GM19452 (cell line): ENCODE measurements around the gene ARHGAP45.

ENCODE experiments used
- ATAC-seq: cut with Tn5 transposase; IDR thresholded peaks from one replicate; pipeline ENCODE4 v1.9.1; 2021; ENCODE audit not compliant: unreplicated experiment

The ARHGAP45 gene

DNA sequence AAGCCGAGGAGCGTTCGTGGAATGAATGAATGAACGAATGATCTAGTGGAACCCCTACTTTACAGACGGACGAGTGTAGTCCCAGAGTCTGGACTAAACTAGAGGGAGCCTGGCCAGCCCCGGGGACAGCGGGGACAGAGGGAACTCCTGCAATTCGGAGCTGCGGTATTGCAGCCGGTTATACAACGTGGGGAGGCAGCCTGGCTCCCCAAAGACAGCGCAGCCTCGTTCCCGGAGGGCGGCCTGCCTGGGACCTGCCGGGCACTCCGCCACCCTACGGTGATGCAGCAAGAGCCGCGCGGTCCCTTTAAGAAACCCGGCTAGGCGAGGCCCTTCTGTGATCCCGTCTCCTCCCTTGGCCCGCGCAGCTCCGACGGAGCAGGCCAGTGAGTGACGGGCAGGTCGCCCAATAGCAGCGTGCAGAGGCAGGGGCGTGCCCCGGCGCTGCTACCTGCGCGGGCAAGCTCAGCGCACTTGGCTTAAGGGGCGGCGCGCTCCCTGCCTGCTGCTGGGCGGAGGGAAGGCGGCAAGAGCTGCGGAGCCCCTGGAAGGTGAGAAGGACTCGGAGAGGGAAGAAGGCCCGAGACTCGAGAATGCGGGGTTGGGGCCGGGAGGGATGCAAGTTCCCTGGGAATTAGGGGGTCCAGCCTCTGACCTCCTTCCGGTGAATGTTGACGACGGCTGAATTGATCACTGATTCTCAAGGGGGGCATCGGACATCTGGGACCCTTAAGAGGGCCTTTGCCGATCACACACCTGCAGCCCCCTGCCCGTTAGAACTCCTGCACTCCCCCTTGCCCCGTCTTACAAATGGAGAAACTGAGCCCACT lies 27.1 kb upstream of the ARHGAP45 start, which contains the start of gene ABCA7:
Gene ABCA7, plus strand, starts transcription at position 462 of the 830 bp plus-strand sequence. CDS start 1,255 bp downstream, outside the sequence.
- peak; percentile 65 for ATAC-seq

DNA sequence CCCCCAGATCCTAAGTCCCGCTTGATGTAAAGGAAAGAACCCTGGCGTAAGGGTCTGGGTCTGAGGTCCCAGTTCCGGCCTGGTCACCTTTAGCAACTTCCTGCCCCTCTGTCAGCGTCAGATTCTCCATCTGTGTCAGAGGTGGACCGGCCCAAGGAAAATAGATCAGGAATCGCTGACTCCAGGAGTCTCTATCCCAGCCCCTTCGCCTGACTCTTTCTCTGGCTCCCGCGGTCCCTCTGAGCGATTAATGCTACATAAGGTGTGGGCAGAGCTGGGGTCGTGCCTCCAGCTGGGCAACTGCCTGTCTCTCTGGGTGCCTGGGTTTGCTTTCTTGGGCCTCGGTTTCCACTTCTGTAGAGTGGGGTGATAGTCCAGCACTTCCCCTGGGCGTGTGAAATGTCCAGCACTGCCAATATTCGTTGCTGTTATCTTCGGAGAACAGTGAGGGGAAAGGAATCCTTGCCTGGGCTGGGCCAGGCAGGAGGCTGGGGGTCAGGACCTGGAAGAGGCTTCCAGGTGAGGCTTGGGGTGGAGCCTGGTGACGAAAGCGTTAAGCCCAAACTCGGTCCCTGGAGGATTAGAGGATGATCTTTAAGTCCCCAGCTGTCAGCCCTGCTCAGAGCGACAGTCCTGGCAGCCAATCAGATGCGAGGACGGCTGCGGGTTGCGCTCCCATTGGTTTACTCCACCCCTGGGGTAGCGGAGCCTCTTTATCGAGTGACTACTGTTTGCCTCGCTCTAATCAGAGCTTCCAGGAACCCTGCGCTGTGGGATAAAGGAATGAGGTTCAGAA lies 26.3 kb upstream of the ARHGAP45 start:
- peak; percentile 48 for ATAC-seq

DNA sequence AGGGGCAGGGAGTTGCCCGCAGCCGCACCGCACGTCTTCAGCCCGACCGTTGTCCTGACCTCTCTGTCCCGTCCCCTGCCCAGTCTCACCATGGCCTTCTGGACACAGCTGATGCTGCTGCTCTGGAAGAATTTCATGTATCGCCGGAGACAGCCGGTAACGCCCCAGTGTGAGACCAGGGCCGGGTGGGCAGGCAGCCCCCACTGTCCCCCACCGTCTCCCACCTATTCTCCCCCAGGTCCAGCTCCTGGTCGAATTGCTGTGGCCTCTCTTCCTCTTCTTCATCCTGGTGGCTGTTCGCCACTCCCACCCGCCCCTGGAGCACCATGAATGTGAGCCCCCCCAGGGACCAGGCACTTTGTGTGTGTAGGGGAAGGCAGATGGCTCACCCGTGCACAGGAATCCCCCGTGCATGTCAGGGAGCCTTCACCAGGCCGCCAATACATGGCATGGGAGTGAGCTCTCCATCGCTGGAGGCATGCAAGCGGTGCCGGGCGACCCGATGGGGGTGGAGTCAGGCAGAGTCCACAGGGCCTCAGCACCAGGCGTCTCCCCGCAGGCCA lies 25.6 kb upstream of the ARHGAP45 start:
- no peak for ATAC-seq

- ATAC-seq = no peak
Measured at GRCh38 chr19:1041835-1042685, 24.9 kb upstream of the ARHGAP45 start.

DNA sequence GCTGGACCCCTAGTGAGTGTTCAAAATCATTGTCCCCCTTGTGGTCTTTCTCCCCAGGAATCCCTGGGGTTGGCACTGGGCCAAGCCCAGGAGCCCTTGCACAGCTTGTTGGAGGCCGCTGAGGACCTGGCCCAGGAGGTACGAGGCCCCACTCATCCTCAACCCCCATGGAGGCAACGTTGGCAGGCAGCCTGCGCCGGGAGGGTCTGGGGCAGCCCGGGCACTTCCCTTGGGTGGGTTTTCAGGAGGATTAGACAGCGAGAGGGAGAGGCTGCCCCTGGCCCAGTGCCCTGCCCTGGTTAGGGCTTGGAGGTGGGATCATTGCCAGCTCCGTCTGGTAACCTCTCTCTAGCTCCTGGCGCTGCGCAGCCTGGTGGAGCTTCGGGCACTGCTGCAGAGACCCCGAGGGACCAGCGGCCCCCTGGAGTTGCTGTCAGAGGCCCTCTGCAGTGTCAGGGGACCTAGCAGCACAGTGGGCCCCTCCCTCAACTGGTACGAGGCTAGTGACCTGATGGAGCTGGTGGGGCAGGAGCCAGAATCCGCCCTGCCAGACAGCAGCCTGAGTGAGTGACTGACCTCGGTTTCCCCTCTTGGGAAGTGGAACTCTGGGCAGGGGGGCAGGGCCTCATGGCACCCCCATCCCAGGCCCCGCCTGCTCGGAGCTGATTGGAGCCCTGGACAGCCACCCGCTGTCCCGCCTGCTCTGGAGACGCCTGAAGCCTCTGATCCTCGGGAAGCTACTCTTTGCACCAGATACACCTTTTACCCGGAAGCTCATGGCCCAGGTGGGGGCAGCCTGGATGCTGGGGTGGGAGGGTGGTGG lies 24.1 kb upstream of the ARHGAP45 start:
- no peak for ATAC-seq

GRCh38 chr19:1045247-1045603 lies 21.7 kb upstream of the ARHGAP45 start:
- no peak for ATAC-seq

DNA sequence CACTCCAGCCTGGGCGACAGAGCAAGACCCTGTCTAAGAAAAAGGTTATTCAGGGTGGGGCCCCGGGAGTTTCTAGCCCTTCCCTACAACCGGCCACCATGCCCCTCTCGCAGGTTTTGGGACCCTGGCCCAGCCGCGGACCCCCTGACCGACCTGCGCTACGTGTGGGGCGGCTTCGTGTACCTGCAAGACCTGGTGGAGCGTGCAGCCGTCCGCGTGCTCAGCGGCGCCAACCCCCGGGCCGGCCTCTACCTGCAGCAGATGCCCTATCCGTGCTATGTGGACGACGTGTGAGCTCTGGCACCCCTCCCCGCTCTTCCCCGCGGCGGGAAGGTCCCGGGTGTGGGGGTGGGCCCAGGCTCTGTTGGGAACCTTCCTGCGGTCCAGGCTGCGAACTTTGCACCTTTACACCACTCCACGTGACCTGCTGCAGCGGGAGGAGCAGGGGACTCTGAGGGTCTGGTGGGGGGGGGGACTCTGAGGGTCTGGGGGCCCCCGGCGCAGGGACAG lies 20.8 kb upstream of the ARHGAP45 start:
- ATAC-seq = no peak

DNA sequence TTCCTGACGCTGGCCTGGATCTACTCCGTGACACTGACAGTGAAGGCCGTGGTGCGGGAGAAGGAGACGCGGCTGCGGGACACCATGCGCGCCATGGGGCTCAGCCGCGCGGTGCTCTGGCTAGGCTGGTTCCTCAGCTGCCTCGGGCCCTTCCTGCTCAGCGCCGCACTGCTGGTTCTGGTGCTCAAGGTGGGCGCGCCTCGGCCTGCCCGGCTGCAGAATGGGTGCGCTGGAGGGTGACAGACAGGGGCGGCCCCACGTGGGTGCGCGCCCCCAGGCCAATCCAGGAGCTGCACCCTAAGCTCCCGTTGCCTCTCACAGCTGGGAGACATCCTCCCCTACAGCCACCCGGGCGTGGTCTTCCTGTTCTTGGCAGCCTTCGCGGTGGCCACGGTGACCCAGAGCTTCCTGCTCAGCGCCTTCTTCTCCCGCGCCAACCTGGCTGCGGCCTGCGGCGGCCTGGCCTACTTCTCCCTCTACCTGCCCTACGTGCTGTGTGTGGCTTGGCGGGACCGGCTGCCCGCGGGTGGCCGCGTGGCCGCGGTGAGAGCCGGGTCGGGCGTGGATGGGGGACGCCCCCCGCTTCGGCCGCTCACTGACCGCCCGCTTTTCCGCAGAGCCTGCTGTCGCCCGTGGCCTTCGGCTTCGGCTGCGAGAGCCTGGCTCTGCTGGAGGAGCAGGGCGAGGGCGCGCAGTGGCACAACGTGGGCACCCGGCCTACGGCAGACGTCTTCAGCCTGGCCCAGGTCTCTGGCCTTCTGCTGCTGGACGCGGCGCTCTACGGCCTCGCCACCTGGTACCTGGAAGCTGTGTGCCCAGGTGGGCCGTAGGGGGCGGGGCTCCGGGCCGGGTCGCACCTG lies 19.9 kb upstream of the ARHGAP45 start:
- ATAC-seq = no peak

DNA sequence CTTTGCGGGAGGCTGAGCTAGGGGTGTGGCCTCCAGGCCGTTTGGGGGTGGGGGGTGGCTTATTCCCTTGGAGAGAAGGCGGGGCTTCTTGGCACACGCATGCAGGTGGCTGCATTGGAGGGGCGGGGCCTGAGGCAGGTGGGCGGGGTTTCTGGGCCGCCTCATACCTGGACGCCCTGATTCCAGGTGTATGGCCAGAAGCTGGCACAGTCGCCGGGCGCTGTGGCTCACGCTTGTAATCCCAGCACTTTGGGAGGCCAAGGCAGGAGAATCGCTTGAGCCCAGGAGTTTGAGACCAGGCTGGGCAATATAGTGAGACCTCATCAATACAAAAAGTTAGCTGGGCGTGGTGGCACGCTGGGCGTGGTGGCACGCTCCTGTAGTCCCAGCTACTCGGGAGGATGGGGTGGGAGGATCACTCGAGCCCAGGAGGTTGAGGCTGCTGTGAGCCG lies 19.2 kb upstream of the ARHGAP45 start:
- ATAC-seq = no peak

DNA sequence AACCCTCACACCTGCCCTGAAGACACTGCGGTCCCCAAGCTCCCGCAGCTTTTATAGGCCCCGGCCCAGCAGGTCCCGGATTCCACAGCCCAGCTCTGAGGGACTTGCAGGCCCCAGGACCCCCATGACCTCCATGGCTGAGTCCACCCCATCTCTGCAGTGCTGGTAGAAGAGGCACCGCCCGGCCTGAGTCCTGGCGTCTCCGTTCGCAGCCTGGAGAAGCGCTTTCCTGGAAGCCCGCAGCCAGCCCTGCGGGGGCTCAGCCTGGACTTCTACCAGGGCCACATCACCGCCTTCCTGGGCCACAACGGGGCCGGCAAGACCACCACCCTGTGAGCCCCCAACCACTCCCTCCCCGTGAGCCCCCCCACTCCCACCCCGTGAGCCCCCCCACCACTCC lies 17.9 kb upstream of the ARHGAP45 start:
- no peak for ATAC-seq

GRCh38 chr19:1049800-1050199 lies 17.2 kb upstream of the ARHGAP45 start:
- no peak for ATAC-seq

DNA sequence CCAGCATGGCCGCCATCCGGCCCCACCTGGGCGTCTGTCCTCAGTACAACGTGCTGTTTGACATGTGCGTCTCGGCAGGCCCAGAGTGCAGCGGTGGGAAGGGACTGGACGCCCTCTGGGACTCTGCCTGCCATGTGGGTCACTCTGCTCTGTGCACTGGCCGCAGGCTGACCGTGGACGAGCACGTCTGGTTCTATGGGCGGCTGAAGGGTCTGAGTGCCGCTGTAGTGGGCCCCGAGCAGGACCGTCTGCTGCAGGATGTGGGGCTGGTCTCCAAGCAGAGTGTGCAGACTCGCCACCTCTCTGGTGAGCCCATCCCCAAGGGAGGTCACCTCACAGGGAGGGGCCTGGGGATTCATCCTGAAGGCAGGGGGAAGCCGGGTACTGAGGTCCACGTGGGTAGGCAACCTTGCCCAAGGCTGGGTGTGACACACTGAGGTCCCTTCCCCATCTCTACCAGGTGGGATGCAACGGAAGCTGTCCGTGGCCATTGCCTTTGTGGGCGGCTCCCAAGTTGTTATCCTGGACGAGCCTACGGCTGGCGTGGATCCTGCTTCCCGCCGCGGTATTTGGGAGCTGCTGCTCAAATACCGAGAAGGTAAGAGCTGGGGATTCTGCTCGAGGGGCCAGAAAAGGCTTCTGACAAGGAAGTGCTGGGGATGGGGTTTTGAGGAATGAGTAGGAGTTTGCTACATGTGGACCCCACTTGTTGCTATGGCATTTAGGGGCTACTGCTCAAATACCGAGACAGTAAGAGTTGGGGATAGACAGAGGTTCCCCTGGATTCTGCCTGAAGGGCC lies 15.8 kb upstream of the ARHGAP45 start:
- ATAC-seq = no peak

DNA sequence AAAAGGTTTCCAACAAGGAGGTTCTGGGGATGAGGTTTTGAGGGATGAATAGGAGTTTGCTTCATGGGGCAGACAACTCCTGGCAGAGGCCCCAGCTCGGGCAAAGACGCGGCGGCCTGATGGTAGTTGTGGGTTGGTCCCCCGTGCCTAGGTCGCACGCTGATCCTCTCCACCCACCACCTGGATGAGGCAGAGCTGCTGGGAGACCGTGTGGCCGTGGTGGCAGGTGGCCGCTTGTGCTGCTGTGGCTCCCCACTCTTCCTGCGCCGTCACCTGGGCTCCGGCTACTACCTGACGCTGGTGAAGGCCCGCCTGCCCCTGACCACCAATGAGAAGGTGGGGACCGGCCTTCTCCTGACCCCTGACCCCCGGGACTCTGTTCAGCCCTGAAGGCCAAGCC lies 15.2 kb upstream of the ARHGAP45 start:
- no peak for ATAC-seq

DNA sequence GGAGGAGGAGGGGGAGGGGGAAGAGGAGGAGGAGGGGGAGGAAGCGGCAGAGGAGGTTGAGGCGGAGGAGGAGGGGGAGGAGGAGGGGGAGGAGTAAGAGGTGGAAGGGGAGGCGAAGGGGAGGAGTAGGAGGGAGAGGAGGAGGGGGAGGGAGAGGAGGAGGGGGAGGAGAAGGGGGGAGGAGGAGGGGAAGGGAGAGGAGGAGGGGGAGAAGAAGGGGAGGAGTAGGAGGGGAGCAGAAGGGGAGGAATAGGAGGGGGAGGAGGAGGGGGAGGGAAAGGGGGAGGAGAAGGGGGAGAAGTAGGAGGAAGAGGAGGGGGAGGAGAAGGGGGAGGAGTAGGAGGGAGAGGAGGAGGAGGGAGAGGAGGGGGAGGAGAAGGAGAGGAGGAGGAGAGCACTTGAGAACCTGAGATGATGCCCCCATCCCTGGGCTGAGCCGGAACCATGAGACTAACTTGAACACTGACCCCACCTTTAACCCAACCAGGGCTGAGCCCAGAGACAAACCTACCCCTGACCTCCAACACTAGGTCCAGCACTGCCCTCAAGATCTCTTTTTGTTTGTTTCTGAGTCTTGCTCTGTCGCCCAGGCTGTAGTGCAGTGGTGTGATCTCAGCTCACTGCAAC lies 14.5 kb upstream of the ARHGAP45 start:
- ATAC-seq = no peak

DNA sequence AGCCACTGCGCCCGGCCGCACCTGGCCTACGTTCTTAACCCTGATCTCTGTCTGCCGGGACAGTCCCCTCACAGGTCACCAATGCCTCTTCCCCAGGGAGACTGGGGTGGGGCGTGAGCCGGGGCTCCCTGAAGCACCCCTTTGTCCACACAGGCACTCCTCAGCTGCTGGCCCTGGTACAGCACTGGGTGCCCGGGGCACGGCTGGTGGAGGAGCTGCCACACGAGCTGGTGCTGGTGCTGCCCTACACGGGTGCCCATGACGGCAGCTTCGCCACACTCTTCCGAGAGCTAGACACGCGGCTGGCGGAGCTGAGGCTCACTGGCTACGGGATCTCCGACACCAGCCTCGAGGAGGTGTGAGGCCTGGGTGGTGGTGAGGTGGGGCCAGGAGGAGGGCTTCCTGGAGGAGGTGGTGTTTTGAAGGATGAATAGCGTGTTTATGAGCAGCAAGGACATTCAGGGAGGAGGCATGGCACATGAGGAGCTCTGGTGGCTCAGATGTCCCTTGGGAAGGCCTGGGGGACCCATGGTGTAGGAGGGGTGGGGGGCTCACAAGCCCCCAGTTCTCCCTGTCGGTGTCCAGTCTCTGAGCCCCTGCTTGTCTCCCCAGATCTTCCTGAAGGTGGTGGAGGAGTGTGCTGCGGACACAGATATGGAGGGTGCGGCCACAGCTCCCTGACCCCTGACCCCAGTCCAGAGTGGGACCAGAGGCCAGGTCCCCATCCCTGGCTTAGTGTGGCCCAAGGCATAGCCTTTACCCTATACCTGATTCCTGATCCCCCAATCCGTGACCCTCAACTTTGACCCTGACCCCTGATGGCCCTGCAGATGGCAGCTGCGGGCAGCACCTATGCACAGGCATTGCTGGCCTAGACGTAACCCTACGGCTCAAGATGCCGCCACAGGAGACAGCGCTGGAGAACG lies 13.5 kb upstream of the ARHGAP45 start:
- no peak for ATAC-seq
